ENCODE measurements around the gene DDX42.
"Not testable (repeated sequence)": the region's sequence is repeated elsewhere in the genome, so short reads cannot be mapped to it uniquely, and the experiment has no call there.

The DDX42 gene

GRCh38 chr17:63854709-63855108 lies 80.7 kb downstream of the DDX42 start:
- Histone ChIP-seq H3K27ac (no peak overlapping the region), H3K4me3 (no peak overlapping the region)
- no peak for DNase-seq (ENCODE audit: low spot score)
- no peak for TF ChIP-seq CTCF (IDR thresholded peaks at IDR 0.05)

- no peak for DNase-seq (ENCODE audit: low spot score)
- Histone ChIP-seq H3K27ac (no peak overlapping the region), H3K4me3 (no peak overlapping the region)
- no peak for TF ChIP-seq CTCF (IDR thresholded peaks at IDR 0.05)
Measured at GRCh38 chr17:63855185-63855584, 81.2 kb downstream of the DDX42 start.

GRCh38 chr17:63856425-63856824 lies 82.5 kb downstream of the DDX42 start:
- H3K27ac ChIP-seq; H3K4me3 ChIP-seq; DNase-seq (ENCODE audit: low spot score): not testable (repeated sequence)

- no peak overlapping the region for H3K27ac ChIP-seq
- DNase-seq (ENCODE audit: low spot score): no peak
- no peak overlapping the region for H3K4me3 ChIP-seq
- TF ChIP-seq CTCF (IDR thresholded peaks at IDR 0.05): no peak
Measured at GRCh38 chr17:63859257-63859656, 85.3 kb downstream of the DDX42 start.

GRCh38 chr17:63866625-63867024 lies 92.7 kb downstream of the DDX42 start:
- DNase-seq (ENCODE audit: low spot score); H3K4me3 ChIP-seq; H3K27ac ChIP-seq: not testable (repeated sequence)

Data from coronary artery (tissue), 2 donors.